Measurements from ENCODE around the gene DDX51.

DNA sequence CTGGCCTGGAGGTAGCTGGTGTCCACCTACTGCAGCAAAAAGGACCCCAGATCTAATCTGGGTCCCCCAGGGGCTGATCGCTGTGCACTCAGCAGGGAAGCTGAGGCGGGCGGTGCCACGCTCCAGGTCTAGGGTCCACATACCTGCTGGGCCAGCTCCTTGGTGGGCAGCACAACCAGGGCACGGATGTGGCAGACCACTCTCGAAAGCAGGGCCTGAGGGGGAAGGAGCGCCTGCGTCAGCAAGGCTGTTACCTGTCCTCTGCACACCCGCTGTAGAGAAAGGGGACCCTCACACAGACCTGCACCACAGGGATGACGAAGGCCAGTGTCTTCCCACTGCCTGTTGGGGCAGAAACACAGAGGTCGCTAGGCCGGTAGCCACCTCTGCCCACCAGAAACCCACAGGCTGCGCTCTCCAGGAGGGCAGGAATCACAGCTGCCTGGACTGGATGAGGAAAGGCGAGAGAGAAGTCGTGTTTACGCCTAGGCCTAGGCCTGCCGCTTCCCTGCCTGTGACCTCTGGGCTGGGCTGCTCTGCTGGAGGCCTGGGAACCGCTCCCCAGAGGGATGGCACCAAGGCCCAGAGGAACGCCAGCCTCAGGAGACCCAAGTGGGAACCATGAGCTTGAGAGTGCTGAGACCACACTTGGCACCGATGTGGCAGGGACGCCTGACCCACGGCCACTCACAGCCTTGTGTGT, 2.0 kb downstream of the DDX51 start:
- TF ChIP-seq, protein P1, sequence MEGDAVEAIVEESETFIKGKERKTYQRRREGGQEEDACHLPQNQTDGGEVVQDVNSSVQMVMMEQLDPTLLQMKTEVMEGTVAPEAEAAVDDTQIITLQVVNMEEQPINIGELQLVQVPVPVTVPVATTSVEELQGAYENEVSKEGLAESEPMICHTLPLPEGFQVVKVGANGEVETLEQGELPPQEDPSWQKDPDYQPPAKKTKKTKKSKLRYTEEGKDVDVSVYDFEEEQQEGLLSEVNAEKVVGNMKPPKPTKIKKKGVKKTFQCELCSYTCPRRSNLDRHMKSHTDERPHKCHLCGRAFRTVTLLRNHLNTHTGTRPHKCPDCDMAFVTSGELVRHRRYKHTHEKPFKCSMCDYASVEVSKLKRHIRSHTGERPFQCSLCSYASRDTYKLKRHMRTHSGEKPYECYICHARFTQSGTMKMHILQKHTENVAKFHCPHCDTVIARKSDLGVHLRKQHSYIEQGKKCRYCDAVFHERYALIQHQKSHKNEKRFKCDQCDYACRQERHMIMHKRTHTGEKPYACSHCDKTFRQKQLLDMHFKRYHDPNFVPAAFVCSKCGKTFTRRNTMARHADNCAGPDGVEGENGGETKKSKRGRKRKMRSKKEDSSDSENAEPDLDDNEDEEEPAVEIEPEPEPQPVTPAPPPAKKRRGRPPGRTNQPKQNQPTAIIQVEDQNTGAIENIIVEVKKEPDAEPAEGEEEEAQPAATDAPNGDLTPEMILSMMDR (IDR thresholded peaks at IDR 0.05) = no peak
- no peak for TF ChIP-seq SIN3A (IDR thresholded peaks at IDR 0.05; ENCODE audit: borderline replicate concordance, insufficient read depth, low read depth, low read length)

All from Panc1 (cell line).